Suprapubic skin (tissue), 3 donors: ENCODE data around the gene TNXB.

Source experiments
- EP300 ChIP-seq: sonication (generic); formaldehyde crosslinking; IDR thresholded peaks from one replicate; pipeline ENCODE4 v1.6.1; 2017; ENCODE audit warnings: antibody characterized with exemption
- POLR2A ChIP-seq, 2 donors: fragments of 450-650 bp; IDR thresholded peaks; one replicate each; pipeline ENCODE4 v1.6.1; 2017; ENCODE audit warnings: antibody characterized with exemption in 2 of 2, mild to moderate bottlenecking in 2 of 2, moderate library complexity in 2 of 2
- TF ChIP-seq, protein P1 (sequence below), 2 donors: fragments of 200-600 bp in 1 of 2; fragments of 450-650 bp in 1 of 2; sonication (generic) in 1 of 2; IDR thresholded peaks; one replicate each; pipeline ENCODE4 v1.5.1; 2016 to 2019; ENCODE audit warnings: antibody characterized with exemption in 2 of 2, mild to moderate bottlenecking in 1 of 2, moderate library complexity in 1 of 2

GRCh38 chr6:32140420-32141046 is 31.4 kb upstream of the TNXB start:
- TF ChIP-seq, protein P1, sequence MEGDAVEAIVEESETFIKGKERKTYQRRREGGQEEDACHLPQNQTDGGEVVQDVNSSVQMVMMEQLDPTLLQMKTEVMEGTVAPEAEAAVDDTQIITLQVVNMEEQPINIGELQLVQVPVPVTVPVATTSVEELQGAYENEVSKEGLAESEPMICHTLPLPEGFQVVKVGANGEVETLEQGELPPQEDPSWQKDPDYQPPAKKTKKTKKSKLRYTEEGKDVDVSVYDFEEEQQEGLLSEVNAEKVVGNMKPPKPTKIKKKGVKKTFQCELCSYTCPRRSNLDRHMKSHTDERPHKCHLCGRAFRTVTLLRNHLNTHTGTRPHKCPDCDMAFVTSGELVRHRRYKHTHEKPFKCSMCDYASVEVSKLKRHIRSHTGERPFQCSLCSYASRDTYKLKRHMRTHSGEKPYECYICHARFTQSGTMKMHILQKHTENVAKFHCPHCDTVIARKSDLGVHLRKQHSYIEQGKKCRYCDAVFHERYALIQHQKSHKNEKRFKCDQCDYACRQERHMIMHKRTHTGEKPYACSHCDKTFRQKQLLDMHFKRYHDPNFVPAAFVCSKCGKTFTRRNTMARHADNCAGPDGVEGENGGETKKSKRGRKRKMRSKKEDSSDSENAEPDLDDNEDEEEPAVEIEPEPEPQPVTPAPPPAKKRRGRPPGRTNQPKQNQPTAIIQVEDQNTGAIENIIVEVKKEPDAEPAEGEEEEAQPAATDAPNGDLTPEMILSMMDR (IDR thresholded peaks at IDR 0.05): no peak
- TF ChIP-seq POLR2A (IDR thresholded peaks at IDR 0.05) (no peak), EP300 (no peak)
